ENCODE data around the gene ARAP2. TPM values are rescaled to one million over a fixed set of nuclear protein-coding genes. Genes with fewer than 3 reads are reported as not detected.

Gene ARAP2
- total RNA-seq, 8 experiments from 2014 or later: 0.46 to 47.1 (median 1.9) TPM

DNA sequence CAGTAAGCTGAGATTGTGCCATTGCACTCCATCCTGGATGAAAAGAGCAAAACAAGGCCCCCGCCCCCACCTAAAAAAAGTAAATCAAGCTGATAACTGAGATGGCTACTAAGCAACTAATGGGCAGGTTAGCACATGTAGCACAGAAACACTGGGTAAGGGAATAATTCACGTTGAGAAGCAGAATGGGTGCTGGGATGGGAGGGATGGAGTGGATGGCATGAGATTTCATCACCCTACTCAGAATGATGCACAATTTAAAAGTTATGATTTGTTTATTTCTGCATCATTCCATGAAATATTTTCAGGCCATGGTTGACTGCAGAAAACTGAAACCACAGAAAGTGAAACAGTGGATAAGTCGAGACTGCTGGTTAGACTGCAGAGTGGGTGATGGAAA, 224.0 kb downstream of the ARAP2 start:
- Histone ChIP-seq H3K4me3 (no peak overlapping the region), H3K27ac (no peak overlapping the region), H3K4me1 (replicated peaks in 1 of 2) (no peaks in the 10 kb centered on the region)
- no peak for ATAC-seq (replicated peaks in 6 of 8)
- 0 to 100% (median 69%) methylated on average over 1 to 2 of the region's 3 CpGs; no CpG with 5 or more reads in 4 of the 10 experiments for WGBS, 10 experiments
- in situ Hi-C loops (cut with MboI; ENCODE audit: low pct_unique_long_range_greater_than_20kb in 2 of 9, low sequenced_read_pairs in 9 of 9, unreplicated experiment in 9 of 9): no loop called here

Other genes with a start within 250 kb of the ARAP2 start
- gene DTHD1, start 37.1 kb upstream of the ARAP2 start, total RNA-seq: 1 to 10 TPM in 1 of 8 experiments, under 1 TPM in 2, not detected in 5; 0.27 to 9.8 (median 0.85) TPM

All from motor neuron (in vitro differentiated cells).